AG08396 (cell line): ENCODE results near the gene KLHDC7B.
"Not testable (repeated sequence)": the region's sequence is repeated elsewhere in the genome, so short reads cannot be mapped to it uniquely, and the experiment has no call there.

Experiments used
- DNase-seq: peaks from one replicate; pipeline ENCODE4 v3.0.0; 2012; ENCODE audit warnings: low spot score, mixed read lengths

Gene KLHDC7B

DNA sequence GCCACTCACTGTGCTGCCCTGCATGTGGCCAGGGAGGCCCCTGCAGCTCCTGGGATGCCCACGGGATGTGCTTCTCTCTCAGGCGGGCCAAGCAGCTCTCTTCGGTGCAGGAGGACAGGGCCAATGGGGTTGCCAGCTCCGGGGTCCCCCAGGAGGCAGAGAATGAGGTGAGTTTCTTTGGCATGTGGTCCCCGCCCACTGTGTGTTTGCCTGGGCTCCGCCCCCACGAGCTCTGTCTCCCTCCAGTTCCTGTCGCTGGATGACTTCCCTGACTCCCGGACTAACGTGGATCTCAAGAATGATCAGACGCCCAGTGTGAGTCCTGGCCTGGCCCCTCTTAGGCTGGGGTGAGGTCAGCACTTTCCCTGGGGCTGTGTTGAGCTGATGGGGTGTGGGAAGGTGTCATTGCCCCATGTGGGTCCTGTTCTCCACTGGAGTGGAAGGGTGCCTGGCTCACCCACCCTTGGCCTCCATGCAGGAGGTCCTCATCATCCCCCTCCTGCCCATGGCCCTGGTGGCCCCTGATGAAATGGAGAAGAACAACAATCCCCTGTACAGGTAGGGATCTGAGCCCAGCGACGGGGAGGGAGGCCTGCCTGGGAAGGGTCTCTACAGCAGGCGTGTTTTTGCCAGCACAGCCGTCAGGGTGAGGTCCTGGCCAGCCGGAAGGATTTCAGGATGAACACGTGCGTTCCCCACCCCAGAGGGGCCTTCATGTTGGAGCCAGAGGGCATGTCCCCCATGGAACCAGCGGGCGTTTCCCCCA lies 28.0 kb upstream of the KLHDC7B start:
- no peak for DNase-seq

DNA sequence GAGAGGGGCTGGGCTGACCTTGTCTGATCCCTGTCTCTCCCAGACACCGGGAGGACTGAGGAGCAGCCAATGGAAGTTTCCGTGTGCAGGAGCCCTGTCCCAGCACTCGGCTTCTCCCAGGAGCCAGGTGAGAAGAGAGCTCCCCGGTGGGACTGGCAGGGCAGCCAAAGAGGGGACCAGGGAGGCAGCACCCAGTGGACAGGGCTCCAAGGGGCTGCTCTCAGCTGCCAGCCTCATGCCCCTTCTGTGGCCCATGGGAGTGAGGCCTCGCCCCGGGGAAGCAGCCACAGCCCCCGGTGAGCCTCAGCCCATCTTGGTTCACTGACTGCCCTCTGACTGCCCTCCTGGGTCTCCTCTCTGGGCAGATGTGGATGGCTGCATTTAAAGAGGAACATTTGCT lies 27.1 kb upstream of the KLHDC7B start:
- DNase-seq, result no peak

DNA sequence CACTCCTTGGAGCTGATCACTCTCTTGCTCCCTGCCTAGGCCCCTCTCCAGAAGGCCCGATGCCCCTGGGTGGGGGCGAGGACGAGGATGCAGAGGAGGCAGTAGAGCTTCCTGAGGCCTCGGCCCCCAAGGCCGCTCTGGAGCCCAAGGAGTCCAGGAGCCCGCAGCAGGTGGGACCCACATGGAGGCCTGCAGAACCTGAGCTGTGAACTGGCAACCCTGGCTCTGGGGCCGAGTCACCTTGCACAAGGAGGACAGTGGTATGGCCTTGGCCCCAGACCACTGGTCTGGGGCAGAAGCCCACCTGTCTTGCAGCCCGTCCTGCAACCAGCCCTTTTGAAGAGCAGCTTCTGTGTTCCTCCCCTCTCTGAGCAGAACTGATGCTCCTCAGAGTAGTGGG lies 26.5 kb upstream of the KLHDC7B start:
- DNase-seq, result no peak

DNA sequence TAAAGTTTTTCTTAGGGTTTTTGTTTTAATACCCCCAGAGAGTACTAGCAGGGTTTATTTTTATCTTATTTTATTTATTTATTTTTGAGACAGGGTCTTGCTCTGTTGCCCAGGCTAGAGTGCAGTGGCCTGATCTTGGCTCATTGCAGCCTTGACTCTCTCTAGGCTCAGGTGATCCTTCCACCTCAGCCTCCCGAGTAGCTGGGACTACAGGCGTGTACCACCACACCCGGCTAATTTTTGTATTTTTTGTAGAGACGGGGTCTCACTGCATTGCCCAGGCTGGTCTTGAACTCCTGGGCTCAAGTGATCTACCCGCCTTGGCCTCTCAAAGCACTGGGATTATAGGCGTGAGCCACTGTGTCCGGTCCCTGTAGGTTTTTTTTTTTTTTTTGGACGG lies 25.5 kb upstream of the KLHDC7B start:
- DNase-seq, result not testable (repeated sequence)

DNA sequence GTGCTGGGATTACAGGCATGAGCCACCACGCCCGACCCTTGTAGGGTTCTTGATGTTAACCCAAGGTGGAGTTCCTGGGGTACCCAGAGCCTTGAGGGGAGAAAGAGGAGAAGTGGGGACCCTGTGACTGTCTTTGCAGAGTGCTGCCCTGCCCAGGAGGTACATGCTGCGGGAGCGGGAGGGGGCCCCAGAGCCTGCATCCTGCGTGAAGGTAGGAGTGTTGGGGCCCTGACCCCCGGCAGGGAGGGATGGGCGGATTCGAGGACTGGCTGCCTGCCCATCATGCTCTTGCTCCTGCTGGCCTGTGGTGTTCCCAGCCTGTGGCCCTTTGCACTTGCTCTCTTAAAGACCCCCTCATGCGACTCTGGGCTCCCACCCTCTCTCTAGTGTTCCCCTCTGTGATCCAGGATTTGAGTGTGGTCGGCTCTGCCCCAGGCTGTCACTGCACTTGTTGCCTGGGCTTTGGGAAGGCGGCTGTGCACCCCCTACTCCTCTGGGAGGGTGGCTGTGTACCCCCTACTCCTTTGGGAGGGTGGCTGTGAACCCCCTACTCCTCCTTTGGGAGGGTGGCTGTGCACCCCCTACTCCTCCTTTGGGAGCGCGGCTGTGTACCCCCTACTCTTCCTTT lies 24.8 kb upstream of the KLHDC7B start:
- no peak for DNase-seq

DNA sequence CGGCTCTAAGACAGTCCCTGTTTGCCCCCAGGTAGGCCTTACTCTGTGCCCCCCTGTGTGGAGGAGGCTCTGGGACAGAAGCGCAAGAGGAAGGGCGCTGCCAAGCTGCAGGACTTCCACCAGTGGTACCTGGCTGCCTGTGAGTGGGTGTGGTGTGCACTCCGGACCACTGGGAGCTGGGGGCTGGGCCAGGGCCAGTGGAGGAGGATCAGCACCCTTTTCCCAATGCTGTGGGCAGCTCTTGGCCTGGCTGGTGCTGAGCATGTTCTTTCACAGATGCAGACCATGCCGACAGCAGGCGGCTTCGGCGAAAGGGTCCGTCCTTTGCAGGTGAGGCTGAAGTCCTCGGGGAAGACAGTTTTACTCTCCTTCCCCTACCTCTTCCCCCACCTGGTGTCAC lies 24.0 kb upstream of the KLHDC7B start:
- no peak for DNase-seq

DNA sequence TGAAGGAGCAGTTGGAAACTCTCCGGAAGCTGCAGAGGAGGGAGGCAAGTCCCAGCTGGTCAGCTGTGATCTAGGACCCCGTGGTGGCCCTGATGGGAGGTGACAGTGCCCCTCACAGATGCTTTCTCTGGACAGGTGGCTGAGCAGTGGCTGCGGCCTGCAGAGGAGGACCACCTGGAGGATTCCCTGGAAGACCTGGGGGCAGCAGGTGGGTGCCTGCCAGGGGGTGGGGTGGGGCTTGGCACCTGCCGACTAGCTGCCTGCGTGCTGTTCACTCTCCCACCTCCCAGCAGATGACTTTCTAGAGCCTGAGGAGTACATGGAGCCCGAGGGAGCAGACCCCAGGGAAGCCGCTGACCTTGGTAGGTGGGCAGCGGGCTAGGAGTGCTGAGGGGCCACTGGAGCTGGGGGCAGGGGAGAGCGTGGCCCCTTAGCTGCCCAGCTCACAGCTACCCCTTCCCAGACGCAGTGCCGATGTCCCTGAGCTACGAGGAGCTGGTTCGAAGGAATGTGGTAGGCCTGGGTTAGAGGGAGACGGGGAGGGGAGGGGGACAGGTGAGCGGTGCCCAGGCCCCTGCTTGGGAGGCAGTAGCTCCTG lies 23.4 kb upstream of the KLHDC7B start:
- DNase-seq, result no peak

DNA sequence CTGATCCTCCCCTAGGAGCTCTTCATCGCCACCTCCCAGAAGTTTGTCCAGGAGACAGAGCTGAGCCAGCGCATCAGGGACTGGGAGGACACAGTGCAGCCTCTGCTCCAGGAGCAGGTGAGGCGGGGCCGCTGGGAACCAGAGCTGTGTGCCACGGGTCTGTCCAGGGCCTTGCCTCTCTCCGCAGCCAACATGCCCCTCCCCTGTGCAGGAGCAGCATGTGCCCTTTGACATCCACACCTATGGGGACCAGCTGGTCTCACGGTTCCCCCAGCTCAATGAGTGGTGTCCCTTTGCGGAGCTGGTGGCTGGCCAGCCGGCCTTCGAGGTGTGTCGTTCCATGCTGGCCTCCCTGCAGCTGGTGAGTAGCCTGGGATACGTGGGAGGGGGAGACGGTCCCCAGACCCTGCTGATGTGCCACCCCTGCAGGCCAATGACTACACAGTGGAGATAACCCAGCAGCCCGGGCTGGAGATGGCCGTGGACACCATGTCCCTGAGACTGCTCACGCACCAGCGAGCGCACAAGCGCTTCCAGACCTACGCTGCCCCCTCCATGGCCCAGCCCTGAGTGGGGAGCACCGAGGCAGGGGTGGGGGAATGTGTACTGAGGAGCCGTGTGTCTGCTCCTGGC lies 22.8 kb upstream of the KLHDC7B start:
- DNase-seq, result no peak

DNA sequence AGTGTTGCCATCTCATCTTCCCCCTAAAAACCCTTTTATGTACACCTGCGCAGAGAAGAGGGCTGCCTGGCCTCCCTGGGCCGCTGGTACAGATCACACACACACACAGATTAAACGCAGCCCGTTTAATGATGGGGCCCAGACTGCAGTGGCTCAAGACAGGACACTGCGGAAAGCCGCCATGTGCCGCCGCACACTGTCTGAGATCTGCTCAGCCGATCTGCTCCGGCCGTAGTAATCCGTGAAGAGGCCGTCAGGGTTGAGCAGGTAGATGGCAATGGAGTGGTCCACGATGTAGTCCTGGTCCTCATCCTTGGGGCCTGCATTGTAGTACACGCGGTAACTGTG lies 22.3 kb upstream of the KLHDC7B start:
- no peak for DNase-seq

DNA sequence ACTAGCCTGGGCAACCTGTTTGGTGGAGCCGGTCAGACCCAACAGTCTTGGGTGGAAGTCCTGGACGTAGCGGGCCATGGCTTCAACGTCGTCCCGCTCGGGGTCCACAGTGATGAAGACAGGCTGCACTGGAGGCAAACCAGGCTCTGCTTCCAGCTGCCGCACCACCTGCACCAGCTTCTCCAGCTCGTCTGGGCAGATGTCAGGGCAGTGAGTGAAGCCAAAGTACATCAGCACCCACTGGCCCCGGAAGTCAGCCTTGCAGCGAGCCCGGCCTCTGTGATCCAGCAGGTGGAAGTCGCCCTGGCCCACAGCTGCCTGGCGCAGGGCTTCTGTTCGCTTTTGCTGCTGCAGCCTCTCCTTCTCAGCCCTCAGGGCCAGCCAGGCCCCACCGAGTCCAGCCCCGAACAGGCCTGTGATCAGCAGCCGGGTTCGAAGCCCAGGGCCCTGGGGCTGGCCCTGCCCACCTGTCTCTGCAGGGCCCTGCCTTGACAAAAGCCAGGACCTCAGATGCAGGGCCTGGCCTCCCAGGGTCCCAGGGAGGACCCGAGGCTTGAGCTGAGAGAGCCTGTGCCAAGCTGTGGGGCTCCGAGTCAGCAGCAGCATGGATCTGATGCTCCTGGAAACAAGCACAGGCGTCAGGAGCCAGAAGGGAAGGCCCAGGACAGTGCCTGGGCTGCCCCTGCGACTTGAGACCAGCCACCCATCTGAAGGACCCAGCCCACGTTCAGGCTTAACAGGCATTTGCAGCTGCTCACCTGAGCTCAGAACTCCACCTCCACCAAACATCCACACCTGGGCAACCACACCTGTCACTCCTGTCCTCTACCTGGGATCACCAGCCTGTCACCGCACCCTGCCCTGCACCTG lies 21.7 kb upstream of the KLHDC7B start:
- no peak for DNase-seq

DNA sequence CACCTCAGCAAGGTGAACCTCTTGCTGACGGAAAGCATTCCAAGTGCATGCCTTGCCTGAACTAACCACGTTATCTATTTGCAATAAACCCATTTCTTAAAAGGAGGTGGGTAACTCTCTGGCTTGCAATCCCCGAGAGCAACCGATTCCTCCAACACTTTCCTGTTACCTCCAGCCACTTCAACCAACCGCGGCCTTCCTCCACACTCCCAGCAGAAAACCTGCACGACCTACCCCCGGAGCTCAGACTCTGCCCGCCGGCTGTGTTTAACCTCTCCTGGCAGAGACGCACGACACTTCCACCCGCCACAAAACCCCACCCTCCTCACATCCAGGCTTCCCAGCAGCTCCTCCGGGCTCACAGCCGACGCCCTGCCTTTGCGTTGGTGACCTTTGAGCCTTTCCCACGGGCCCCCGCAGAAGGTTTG lies 21.0 kb upstream of the KLHDC7B start:
- DNase-seq, result no peak

DNA sequence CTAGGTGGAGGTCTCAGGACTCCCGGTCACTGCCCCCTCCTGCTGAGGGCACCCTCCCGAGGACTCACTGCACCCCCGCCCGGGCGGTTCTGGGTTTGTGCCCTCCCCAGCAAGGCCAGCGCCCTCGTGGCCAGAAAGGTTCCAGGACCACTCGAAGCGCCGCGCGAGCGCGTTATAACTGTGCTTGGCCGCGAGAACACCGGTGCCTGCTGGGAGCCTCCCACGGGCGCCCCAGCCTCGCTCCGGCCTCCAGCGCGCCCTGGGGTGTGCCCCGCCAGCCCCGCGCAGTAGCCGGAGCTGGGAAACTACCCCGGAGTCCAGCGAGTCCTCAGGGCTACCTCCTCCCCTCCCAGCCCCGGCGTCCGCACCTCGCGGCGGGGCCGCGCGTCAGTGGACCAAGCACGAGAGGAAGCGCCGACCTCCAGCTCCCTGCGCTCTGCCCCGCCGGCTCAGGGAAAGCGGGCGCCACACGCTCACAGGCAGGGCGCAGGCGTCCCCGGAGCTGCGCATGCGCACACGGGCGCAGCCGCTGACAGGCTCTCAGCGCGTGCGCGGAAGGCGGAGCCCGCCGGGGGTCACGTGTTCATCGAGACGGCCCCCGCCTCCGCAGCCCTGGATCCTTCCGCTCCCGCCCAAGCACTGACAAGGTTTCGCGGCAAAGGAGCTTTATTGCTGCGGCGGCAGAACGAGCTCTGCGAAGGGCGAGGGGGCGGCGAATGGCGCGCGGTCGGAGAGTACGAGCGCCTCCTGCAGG lies 20.4 kb upstream of the KLHDC7B start, which contains the start of gene SCO2:
TSS of gene SCO2 (minus strand) at position 495 of the 754 bp plus-strand sequence. CDS start 1,187 bp downstream, outside the sequence.
- peak; percentile 100 for DNase-seq

DNA sequence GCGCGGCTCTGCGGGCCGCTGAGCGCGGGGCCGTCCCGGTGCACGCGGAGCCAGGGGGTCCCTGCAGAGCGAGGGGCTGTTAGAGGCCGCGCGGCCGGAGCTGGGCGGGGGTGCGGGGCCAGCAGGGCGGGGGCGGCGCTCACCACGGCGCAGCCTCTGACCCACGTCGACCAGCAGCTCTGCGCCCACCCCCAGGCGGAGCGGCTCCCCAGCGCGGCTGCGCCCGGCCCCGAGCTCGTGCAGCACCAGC lies 19.9 kb upstream of the KLHDC7B start:
- DNase-seq, result no peak

DNA sequence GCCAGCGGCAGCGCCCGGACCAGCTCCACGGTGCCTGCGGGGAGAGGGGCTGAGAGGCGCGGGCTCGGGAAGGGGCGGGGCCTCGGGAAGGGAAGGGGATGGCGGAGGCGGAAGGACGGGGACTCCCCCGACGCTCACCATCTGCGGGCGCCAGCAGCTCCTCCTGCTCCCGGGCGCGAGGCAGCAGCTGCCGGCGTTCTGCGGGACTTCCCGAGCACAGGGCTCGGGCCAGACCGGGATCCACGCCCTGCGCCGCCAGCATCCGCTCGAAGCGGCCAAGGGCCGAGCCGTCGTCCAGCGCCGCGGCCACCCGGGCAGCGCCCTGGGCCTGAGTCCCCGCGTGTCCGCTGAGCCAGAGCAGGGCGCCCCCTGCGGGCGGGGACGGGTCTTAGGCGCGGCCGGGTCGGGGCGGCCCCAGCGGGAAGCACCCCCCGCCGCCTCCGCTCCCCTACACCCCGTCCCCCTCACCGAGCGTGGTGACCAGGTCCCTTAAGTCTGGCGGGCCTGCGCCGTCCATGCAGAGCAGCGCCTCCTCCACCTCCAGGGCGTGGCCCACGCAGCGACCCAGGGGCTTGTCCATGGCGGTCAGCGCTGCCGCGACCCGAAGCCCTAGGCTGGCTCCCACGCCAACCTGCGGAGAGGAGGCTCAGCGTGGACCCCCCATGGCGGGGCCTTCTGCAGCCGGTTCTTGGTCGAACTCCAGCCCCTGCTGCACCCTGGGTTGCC lies 19.4 kb upstream of the KLHDC7B start:
- peak; percentile 83 for DNase-seq

DNA sequence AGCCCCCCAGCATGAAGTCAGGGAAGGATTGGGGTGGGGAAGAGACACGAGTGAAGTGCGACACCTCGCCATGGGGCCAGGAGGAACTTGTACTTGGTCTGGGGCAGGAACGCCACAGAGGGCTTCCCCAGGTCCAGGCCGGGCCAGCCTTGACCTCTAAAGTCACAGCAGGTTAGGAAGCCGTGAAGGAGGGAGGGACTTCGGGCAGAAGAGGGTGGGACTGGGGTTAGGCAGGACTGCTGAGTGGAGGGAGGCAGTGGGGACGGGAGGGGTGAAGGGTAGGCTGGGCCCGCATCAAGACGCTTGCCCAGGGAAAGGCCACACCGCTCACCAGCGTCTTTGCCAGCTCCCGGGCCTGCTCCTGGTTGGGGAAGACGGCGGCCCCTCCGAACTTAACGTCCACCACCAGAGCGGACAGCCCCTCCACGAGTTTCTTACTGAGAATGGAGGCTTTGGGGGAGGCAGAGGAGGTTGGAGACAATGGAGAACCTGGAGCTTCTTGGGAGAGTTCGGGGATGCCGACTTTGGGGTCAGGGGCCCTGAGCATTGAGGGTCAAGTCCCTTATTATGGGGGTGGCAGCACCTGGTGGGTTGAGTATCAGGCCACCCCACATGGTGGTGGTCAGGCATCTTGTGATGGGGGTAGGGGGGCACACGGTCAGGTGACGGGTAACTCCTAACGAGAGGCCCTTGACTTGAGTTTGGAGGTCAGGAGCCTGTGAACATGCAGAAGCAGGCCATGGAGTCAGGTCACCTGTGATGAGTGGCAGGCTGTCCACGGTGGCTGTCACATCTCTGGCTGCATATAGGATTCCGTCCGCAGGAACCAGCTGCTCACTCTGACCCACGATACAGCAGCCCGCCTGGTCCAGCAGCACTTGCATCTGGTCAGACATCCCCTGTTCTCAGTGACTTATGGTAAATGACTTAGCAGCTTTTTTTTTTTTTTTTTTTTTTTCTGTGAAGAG lies 18.6 kb upstream of the KLHDC7B start:
- DNase-seq, result no peak

DNA sequence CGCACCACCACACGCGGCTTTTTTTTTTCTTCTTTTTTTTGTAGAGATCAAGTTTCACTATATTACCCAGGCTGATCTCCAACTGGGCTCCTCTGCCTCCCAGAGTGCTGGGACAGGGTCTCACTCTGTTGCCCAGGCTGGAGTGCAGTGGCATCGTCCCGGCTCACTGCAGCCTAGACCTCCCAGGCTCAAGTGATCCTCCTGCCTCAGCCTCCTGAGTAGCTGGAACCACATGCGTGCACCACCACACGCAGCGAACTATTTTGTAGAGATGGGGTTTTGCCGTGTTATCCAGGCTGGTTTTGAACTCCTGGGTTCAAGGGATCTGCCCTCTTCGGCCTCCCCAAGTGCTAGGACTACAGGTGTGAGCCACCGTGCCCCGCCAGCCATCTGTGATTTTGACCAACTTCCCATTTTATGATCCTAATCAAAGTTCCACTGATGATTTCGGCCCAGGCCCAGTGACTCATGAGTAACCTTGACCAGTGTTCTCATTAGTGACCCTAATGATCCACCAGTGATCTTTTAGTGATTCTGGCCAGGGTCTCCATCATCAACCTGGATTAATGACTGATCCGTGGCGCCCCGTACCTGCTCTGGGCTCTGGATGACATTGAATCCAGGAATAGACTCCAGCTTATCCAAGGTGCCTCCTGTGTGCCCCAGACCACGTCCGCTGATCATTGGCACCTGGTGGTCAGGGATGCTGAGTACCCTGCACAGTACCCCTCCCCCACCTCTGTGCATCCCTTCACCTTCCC lies 17.6 kb upstream of the KLHDC7B start:
- DNase-seq, result no peak

DNA sequence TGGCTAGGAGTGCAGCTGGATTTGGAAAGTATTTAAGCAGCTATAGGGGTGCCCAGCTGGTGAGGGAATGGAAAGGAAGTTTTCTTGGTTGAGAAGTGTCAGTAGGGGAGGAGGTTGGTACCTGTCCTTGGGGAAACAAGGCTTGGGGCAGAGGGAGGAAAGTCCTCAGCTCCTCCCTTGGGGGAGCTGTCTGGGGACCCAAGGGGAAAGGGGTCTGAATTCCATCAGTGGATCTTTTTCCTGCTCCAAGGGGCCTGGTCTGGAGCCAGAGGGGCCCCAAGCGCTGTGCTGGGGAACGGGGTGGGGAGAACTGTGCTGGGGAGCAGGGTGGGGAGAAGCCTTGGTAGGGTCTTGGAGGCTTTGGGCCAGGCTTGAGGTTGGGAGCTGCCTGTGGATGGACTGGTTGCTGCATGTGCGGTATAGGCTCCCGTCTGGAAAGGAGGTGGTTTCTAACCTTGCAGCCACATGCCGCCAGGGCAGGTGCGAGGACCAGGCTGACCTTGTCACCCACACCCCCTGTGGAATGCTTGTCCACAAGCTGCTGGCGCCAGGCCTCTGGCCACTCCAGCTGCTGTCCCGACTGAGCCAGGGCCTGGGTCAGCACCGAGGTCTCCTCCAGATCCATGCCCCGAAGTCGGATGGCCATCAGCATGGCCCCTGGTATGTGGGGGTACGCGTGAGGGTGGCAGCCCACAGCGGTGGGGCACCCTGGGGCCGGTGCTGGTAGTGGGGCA lies 16.9 kb upstream of the KLHDC7B start:
- no peak for DNase-seq

DNA sequence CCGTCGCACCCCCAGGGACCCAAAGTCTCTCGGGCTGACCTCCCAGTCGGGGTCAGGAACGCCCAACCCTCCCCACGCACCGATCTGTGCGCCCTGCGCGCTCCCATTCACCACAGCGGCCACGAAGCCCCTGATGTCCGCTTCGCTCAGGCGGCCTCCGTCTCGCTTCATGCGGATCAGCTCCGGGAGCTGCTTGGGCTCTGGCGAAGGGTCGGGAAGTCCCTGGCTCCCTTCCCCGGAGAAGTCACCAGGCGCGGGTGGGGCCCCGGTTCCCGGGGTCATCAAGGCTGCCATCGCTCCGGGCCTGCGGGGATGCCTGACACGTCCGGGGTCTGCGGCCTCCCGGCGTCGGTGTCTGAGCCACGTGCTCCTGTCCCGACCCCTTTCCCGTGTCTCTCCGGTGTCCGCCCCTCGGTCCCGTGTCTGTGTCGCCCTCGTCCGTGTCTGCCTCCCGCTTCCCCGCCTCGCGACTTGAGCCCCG lies 16.2 kb upstream of the KLHDC7B start:
- no peak for DNase-seq
